Naive thymus-derived CD4-positive, alpha-beta T cell (primary cell): Measurements from ENCODE around the gene FBRS. TPM values are rescaled to one million over a fixed set of nuclear protein-coding genes. Genes with fewer than 3 reads are reported as not detected.

Experiments
- ATAC-seq: fragments of 150-1000 bp; cut with Tn5 transposase; 2 replicates; pipeline ENCODE4 v1.10.0; 2021; ENCODE audit warnings: mild to moderate bottlenecking, moderate library complexity
- CTCF ChIA-PET: fragments of 350-600 bp; sonication (Branson Sonifier 250); formaldehyde crosslinking; loops from one replicate; lab custom pipeline; 2021; ENCODE audit warnings: antibody characterized with exemption; lab: Charles Lee
- POLR2A ChIA-PET: fragments of 350-600 bp; sonication (Branson Sonifier 250); formaldehyde crosslinking; loops from one replicate; lab custom pipeline; 2021; ENCODE audit warnings: antibody characterized with exemption, inconsistent platforms; lab: Charles Lee
- DNase-seq, 9 donors: peaks; one replicate each; pipeline versions ENCODE4 v3.0.0 to v3.0.0-alpha.2; 2020 to 2022; ENCODE audit warnings: mixed read lengths in 1 of 9
- H3K27ac ChIP-seq: one replicate; pipeline ENCODE4 v1.7.0; 2013; ENCODE audit warnings: mild to moderate bottlenecking, low read depth, low read length, moderate library complexity
- H3K27me3 ChIP-seq, 2 donors: one replicate each; pipeline ENCODE4 v1.7.0; 2013; ENCODE audit warnings: low read length in 2 of 2, mild to moderate bottlenecking in 2 of 2, moderate library complexity in 2 of 2; ENCODE audit not compliant: control insufficient read depth in 2 of 2, insufficient read depth in 2 of 2
- H3K36me3 ChIP-seq, 3 experiments: 1 replicate in 2 of 3; 2 replicates in 1 of 3; pipeline ENCODE4 v1.7.0; 2013; ENCODE audit warnings: low read length in 3 of 3, mild to moderate bottlenecking in 3 of 3, moderate library complexity in 1 of 3; ENCODE audit not compliant: insufficient read depth in 3 of 3, control insufficient read depth in 2 of 3
- H3K4me1 ChIP-seq, 2 donors: one replicate each; pipeline ENCODE4 v1.7.0; 2013; ENCODE audit warnings: low read length in 2 of 2, mild to moderate bottlenecking in 2 of 2, moderate library complexity in 1 of 2; ENCODE audit not compliant: control insufficient read depth in 2 of 2, insufficient read depth in 2 of 2
- H3K4me3 ChIP-seq: 2 replicates; pipeline ENCODE4 v1.7.0; 2013; ENCODE audit warnings: mild to moderate bottlenecking, low read length
- H3K9me3 ChIP-seq, 3 experiments: 1 replicate in 2 of 3; 2 replicates in 1 of 3; pipeline ENCODE4 v1.7.0; 2013; ENCODE audit warnings: low read length in 3 of 3; ENCODE audit not compliant: control insufficient read depth in 2 of 3
- H3K27ac Mint-ChIP-seq, 9 donors: one replicate each; pipeline ENCODE4 v1.8.0; 2020 to 2022; ENCODE audit warnings: mixed read lengths in 9 of 9, mild to moderate bottlenecking in 8 of 9, moderate library complexity in 5 of 9, inconsistent platforms in 2 of 9
- H3K27me3 Mint-ChIP-seq, 5 donors: one replicate each; pipeline ENCODE4 v1.8.0; 2021 to 2022; ENCODE audit warnings: mixed read lengths in 5 of 5, mild to moderate bottlenecking in 1 of 5
- H3K36me3 Mint-ChIP-seq, 5 donors: one replicate each; pipeline ENCODE4 v1.8.0; 2020 to 2022; ENCODE audit warnings: mixed read lengths in 5 of 5, mild to moderate bottlenecking in 3 of 5, inconsistent platforms in 1 of 5
- H3K4me1 Mint-ChIP-seq, 7 donors: one replicate each; pipeline ENCODE4 v1.8.0; 2020 to 2022; ENCODE audit warnings: mixed read lengths in 7 of 7, mild to moderate bottlenecking in 3 of 7, inconsistent platforms in 1 of 7
- H3K4me3 Mint-ChIP-seq, 10 donors: one replicate each; pipeline ENCODE4 v1.8.0; 2020 to 2022; ENCODE audit warnings: mild to moderate bottlenecking in 10 of 10, mixed read lengths in 10 of 10, moderate library complexity in 6 of 10, inconsistent platforms in 2 of 10
- H3K9me3 Mint-ChIP-seq, 11 donors: one replicate each; pipeline ENCODE4 v1.8.0; 2020 to 2022; ENCODE audit warnings: mixed read lengths in 11 of 11, mild to moderate bottlenecking in 4 of 11, inconsistent platforms in 1 of 11, moderate library complexity in 1 of 11
- intact Hi-C, 2 donors: fragments of 100-400 bp; cut with micrococcal nuclease; formaldehyde crosslinking; loops; one replicate each; pipeline ENCODE4 v1.15.1; 2023
- polyA plus RNA-seq, 2 donors: library from polyadenylated mRNA; unstranded; fragments of 300-500 nt; fragmentation: Illumina TruSeq; gene quantifications; one replicate each; pipeline ENCODE4 v1.2.3, GENCODE V29; 2021
- total RNA-seq, 6 experiments: library from RNA in 5 of 6; stranded (reverse) in 5 of 6; gene quantifications; 1 replicate in 5 of 6; 2 replicates in 1 of 6; pipeline ENCODE4 v1.2.3 and lab custom pipeline; 2021 to 2026

The FBRS gene
- total and polyA plus RNA-seq, 7 experiments from 2014 or later = 2.6 to 174 (median 158) TPM

DNA sequence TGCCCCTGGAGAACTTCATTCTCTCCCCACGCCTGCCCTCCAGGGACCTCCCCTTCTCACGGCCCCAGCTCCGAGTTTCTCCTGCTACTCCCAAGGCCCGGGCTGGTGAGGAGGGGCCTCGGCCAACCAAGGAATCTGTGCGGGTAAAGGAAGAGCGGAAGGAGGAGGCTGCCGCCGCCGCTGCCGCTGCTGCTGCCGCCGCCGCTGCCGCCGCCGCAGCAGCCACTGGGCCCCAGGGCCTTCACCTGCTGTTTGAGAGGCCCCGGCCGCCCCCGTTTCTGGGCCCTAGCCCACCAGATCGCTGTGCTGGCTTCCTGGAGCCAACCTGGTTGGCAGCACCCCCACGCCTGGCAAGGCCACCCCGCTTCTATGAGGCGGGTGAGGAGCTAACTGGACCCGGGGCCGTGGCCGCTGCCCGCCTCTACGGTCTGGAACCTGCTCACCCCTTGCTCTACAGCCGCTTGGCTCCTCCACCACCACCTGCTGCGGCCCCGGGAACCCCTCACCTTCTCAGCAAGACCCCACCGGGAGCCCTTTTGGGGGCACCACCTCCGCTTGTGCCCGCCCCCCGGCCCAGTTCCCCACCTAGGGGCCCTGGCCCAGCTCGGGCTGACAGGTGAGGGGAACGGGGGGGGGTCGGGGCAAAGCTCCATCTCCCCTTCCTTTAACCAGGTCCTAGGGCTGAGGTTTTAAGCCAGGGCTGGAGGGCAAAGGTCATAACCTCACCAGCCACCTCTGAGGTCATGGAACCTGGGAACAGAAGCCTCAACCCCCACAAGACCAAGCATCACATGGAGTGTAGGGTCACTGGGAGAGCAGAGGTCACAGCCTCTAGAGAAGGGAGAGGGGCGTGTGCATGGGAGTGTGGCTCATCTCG, 11.0 kb downstream of the FBRS start:
- Histone ChIP-seq H3K27ac (no peak overlapping the region), H3K4me1 (peaks cover 0 to 3% of the 10 kb centered on the region in 2 donors), H3K4me3 (no peak overlapping the region), H3K36me3 (peaks cover 18 to 64% (median 20%) of the 10 kb centered on the region in 3 experiments), H3K27me3 (no peaks in the 10 kb centered on the region), H3K9me3 (no peaks in the 10 kb centered on the region)
- intact Hi-C loops = no loop called here
- ATAC-seq = no peak
- ChIA-PET POLR2A (no interaction called here), CTCF (no interaction called here)
- Mint-ChIP-seq H3K27ac (no peak overlapping the region), H3K27me3 (no peaks in the 10 kb centered on the region), H3K4me1 (peaks cover 0 to 10% (median 5%) of the 10 kb centered on the region in 7 donors), H3K4me3 (no peak overlapping the region), H3K9me3 (no peaks in the 10 kb centered on the region), H3K36me3 (peaks cover 0 to 15% (median 7%) of the 10 kb centered on the region in 5 donors)
- no peak for DNase-seq

DNA sequence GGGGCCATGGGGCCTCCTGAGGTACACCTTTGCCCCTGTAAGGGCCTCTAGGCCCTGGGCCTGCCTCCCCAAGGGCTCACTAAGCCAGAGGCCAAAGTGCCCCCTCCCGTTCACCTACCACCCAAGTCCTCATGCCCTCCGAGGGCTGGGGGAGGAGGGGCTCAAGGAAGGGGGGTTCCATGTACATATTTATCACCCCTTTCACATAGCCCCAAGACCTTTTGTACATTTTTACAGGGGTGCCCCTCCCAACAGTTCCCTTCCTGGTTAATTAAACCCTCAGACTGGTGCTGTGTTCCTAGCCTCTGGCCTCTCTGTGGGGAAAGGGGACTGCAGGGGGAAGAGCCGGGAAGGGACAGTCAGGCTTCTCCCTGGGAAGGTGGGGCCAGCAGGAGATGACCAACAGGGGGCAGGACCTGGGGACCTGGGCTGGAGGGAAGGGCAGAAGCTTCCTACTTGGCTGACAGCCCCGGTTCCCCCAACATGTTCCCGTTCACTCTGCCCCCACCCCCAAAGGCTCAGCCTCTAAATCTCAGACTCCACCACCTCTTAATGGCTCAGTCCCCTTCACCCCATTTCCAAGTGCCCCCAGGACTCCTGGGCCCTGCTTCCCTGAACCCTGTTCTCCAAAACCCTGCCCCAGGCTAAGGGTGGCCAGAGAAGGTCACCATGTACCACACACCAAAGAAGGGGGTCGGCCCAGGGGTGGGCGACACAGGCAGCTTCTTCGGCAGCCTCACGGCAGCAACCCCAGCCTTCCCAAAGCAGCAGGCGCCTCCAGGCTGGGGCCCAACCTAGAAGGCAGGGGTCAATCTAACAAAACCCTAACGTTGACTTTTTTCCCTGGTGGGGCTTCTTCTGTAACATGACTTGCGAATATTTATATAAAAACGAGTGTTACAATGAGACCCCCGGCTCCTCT, 11.9 kb downstream of the FBRS start:
- Histone ChIP-seq H3K4me1 (peaks cover 0 to 3% of the 10 kb centered on the region in 2 donors), H3K36me3 (peaks cover 18 to 55% (median 20%) of the 10 kb centered on the region in 3 experiments), H3K27me3 (no peaks in the 10 kb centered on the region), H3K9me3 (no peaks in the 10 kb centered on the region), H3K27ac (no peak overlapping the region), H3K4me3 (no peak overlapping the region)
- Mint-ChIP-seq H3K4me3 (no peak overlapping the region), H3K9me3 (no peaks in the 10 kb centered on the region), H3K4me1 (peaks cover 0 to 10% (median 4%) of the 10 kb centered on the region in 7 donors), H3K27me3 (no peaks in the 10 kb centered on the region), H3K36me3 (peaks cover 0 to 12% (median 7%) of the 10 kb centered on the region in 5 donors), H3K27ac (no peak overlapping the region)
- DNase-seq (no peak), ATAC-seq (peak; percentile 6)
- ChIA-PET POLR2A (no interaction called here), CTCF (no interaction called here)
- intact Hi-C loops = no loop called here

DNA sequence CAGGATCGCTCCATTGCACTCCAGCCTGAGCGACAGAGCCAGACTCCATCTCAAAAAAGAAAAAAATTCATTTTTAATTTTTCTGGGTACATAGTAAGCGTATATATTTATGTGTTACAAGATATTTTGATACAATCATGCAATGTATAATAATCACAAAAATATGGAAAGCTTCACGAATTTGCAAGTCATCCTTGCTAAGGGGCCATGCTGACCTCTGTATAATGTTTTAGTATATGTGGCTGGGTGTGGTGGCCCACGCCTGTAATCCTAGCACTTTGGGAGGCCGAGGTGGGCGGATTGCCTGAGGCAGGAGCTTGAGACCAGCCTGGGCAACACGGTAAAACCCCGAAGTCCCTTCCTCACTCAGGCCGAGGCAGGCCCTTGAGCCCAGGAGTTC, 16.9 kb downstream of the FBRS start:
- Mint-ChIP-seq H3K36me3 (peaks cover 0 to 5% (median 0%) of the 10 kb centered on the region in 5 donors), H3K4me1 (peaks cover 0 to 3% (median 0%) of the 10 kb centered on the region in 7 donors), H3K9me3 (no peaks in the 10 kb centered on the region), H3K27me3 (no peaks in the 10 kb centered on the region), H3K27ac (no peak overlapping the region), H3K4me3 (no peak overlapping the region)
- Histone ChIP-seq H3K27me3 (no peaks in the 10 kb centered on the region), H3K27ac (no peak overlapping the region), H3K4me3 (no peak overlapping the region), H3K9me3 (no peaks in the 10 kb centered on the region), H3K36me3 (peaks cover 0 to 8% (median 0%) of the 10 kb centered on the region in 3 experiments), H3K4me1 (no peaks in the 10 kb centered on the region)
- ATAC-seq (no peak), DNase-seq (no peak)
- ChIA-PET CTCF (no interaction called here), POLR2A (no interaction called here)
- intact Hi-C loops = no loop called here

DNA sequence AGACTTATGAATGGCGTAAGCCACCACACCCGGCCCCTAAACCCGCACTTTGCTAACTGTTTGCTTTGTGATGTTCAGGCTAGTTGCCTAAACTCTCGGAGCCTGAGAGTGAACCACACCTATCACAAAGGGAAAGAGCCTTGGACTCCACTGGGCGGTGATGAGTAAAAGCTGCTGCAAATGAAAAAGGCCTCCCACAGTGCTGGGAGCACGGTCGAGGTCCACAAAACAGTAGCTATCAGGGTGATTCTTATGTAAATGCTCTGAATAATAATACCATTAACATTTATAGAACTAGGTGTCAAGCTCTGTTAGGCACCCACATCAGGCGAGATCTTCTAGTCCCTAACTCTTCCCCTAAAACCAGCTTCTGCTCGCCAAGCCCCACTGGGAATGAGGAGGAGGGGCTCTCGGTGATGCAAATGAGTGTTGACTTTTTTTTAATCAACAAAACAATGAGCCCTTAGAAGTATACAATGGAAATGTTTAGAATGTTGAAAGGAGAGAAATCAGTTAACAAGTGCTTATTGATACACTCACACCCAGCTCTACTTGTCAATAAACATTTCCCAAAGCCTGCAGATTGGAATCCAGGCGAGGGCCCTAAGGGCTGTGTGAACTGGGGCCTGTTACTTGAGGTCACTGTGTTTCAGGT, 19.8 kb downstream of the FBRS start:
- Histone ChIP-seq H3K9me3 (no peaks in the 10 kb centered on the region), H3K27me3 (no peaks in the 10 kb centered on the region), H3K36me3 (no peaks in the 10 kb centered on the region), H3K4me3 (no peak overlapping the region), H3K27ac (no peak overlapping the region), H3K4me1 (no peaks in the 10 kb centered on the region)
- Mint-ChIP-seq H3K27ac (no peak overlapping the region), H3K9me3 (no peaks in the 10 kb centered on the region), H3K27me3 (peaks cover 0 to 3% (median 0%) of the 10 kb centered on the region in 5 donors), H3K36me3 (no peaks in the 10 kb centered on the region), H3K4me3 (no peak overlapping the region), H3K4me1 (peaks cover 0 to 3% (median 0%) of the 10 kb centered on the region in 7 donors)
- no peak for DNase-seq
- POLR2A ChIA-PET = no interaction called here
- no peak for ATAC-seq
- CTCF ChIA-PET = interaction anchor here (0.6 kb wide), 1 partner anchor 1216 kb away, joined by 3 read pairs; no protein-coding TSS in a partner anchor
- intact Hi-C loops = no loop called here

DNA sequence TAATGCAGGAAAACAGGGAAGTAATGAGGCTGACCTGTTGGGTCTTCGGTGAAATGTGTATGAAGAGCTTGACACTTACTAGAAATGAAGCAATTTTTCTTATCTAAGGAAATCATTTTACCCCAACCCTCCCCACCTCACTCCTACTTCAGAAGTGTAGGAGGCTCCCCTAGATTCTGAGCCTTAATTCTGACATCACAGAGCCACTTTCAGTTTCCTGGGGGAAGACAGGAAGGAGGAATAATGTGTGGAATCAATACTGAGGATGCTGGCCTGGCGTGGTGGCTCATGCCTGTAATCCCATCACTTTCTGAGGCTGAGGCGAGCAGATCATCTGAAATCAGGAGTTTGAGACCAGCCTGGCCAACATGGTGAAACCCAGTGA, 20.3 kb downstream of the FBRS start:
- Histone ChIP-seq H3K27me3 (no peaks in the 10 kb centered on the region), H3K9me3 (no peaks in the 10 kb centered on the region), H3K4me3 (no peak overlapping the region), H3K4me1 (no peaks in the 10 kb centered on the region), H3K36me3 (no peaks in the 10 kb centered on the region), H3K27ac (no peak overlapping the region)
- Mint-ChIP-seq H3K27ac (peak overlapping the region in 1 of 9 donors; percentile 31), H3K9me3 (no peaks in the 10 kb centered on the region), H3K36me3 (no peaks in the 10 kb centered on the region), H3K4me3 (no peak overlapping the region), H3K4me1 (peaks cover 0 to 3% (median 0%) of the 10 kb centered on the region in 7 donors), H3K27me3 (peaks cover 0 to 3% (median 0%) of the 10 kb centered on the region in 5 donors)
- DNase-seq = no peak
- ATAC-seq = no peak
- CTCF ChIA-PET = interaction anchor here (0.6 kb wide), 1 partner anchor 1215 kb away, joined by 3 read pairs; no protein-coding TSS in a partner anchor
- POLR2A ChIA-PET = no interaction called here
- intact Hi-C loops = no loop called here

DNA sequence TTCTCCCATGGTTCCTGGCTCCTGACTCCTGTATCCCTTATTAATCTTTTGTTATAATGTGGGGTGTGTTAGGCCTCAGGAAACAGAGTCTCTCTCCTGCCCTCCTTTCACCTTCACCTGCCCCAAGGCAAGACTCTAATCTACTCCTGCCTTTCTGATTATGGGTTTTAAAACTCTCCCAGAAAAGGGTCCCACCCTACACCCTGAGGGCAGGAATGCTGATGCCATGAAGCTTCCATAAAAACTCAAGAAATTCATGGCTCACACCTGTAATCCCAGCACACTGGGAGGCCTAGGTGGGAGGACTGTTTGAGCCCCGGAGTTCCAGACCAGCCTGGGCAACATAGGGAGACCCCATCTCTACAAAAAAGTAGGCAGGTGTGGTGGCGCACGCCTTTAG, 22.1 kb downstream of the FBRS start:
- Mint-ChIP-seq H3K27ac (no peak overlapping the region), H3K4me3 (no peak overlapping the region), H3K36me3 (no peaks in the 10 kb centered on the region), H3K27me3 (peaks cover 0 to 5% (median 0%) of the 10 kb centered on the region in 5 donors), H3K4me1 (peaks cover 0 to 3% (median 0%) of the 10 kb centered on the region in 7 donors), H3K9me3 (no peaks in the 10 kb centered on the region)
- ChIA-PET POLR2A (interaction anchor here (0.7 kb wide), 1 partner anchor 22 kb away, joined by 4 read pairs; the partner anchor contains the start of gene FBRS), CTCF (no interaction called here)
- no peaks in the 10 kb centered on the region for H3K4me1 ChIP-seq
- H3K27ac ChIP-seq = no peak overlapping the region
- H3K27me3 ChIP-seq = no peaks in the 10 kb centered on the region
- no peaks in the 10 kb centered on the region for H3K36me3 ChIP-seq
- no peaks in the 10 kb centered on the region for H3K9me3 ChIP-seq
- intact Hi-C loops = no loop called here
- no peak overlapping the region for H3K4me3 ChIP-seq
- DNase-seq (no peak), ATAC-seq (no peak)
